Nephron (organoid): ENCODE measurements around the gene RANBP17.

Source experiments
- H3K27ac Mint-ChIP-seq, 3 experiments: 2 replicates each; pipeline ENCODE4 v1.8.0; 2020; ENCODE audit warnings: mixed read lengths in 3 of 3, mild to moderate bottlenecking in 2 of 3, moderate library complexity in 1 of 3
- H3K27me3 Mint-ChIP-seq: 2 replicates; pipeline ENCODE4 v1.8.0; 2021; ENCODE audit warnings: low read depth, mild to moderate bottlenecking, moderate library complexity, mixed read lengths
- H3K36me3 Mint-ChIP-seq: 2 replicates; pipeline ENCODE4 v1.8.0; 2020; ENCODE audit warnings: low read depth, mixed read lengths
- H3K4me1 Mint-ChIP-seq: 2 replicates; pipeline ENCODE4 v1.8.0; 2020; ENCODE audit warnings: mixed read lengths
- H3K4me3 Mint-ChIP-seq, 3 experiments: 2 replicates each; pipeline ENCODE4 v1.8.0; 2020; ENCODE audit warnings: mild to moderate bottlenecking in 3 of 3, mixed read lengths in 3 of 3, moderate library complexity in 2 of 3
- H3K9me3 Mint-ChIP-seq: 2 replicates; pipeline ENCODE4 v1.8.0; 2020; ENCODE audit warnings: mixed read lengths
- CTCF ChIP-seq, 3 experiments: fragments of 200-600 bp; sonication (generic); IDR thresholded peaks; one replicate each; pipeline ENCODE4 v1.5.0; 2021; ENCODE audit warnings: antibody characterized with exemption in 3 of 3; ENCODE audit not compliant: unreplicated experiment in 3 of 3

Gene RANBP17

DNA sequence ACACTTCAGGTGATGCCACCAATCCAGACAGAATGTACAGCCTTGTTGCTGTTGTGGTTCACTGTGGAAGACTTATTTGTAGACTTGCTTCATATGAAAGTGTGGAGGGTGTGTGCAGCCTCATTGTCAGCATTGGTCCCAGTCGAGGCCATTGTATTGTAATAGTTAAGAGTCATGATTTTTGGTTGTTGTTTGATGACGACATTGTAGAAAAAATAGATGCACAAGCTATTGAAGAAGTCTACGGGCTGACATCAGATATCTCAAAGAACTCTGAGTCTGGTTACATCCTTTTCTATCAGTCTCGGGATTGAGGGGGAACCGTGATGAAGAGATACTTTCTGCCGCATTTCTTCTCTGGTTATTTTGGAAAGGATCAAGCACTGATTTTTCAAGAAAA is 390.9 kb downstream of the RANBP17 start:
- no peaks in the 10 kb centered on the region for H3K4me1 Mint-ChIP-seq
- H3K4me3 Mint-ChIP-seq, result no peak overlapping the region
- H3K9me3 Mint-ChIP-seq, result peaks cover 35% of the 10 kb centered on the region
- H3K36me3 Mint-ChIP-seq, result peaks cover 34% of the 10 kb centered on the region
- H3K27me3 Mint-ChIP-seq, result no peaks in the 10 kb centered on the region
- no peak for TF ChIP-seq CTCF (IDR thresholded peaks at IDR 0.05; ENCODE audit: unreplicated experiment in 3 of 3)
- H3K27ac Mint-ChIP-seq, result no peak overlapping the region

DNA sequence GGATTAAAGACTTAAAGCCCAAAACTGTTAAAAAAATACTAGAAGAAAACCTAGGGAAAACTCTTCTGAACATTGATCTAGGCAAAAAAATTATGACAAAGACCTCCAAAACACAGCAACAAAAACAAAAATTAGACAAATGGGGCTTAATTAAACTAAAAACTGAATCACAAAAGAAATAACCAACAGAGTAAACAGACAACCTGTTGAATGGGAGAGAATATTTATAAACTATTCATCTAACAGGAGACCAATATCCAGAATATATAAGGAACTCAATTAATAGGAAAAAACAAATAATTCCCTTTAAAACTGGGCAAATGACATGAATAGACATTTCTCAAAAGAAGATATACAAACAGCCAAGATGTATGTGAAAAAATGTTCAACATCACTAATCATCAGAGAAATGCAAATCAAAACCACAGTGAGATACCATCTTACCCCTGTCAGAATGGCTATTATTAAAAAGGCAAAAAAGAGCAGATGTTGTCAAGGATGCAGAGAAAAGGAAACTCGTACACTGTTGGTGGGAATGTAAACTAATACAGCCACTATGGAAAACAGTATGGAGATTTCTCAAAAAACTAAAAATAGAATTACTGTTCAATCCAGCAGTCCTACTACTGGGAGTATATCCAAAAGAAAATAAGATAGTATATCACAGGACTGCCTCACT is 397.1 kb downstream of the RANBP17 start:
- no peak for TF ChIP-seq CTCF (IDR thresholded peaks at IDR 0.05; ENCODE audit: unreplicated experiment in 3 of 3)
- Mint-ChIP-seq H3K4me3 (no peak overlapping the region), H3K27ac (no peak overlapping the region), H3K36me3 (no peaks in the 10 kb centered on the region), H3K9me3 (no peaks in the 10 kb centered on the region), H3K27me3 (peaks cover 1% of the 10 kb centered on the region), H3K4me1 (no peaks in the 10 kb centered on the region)

DNA sequence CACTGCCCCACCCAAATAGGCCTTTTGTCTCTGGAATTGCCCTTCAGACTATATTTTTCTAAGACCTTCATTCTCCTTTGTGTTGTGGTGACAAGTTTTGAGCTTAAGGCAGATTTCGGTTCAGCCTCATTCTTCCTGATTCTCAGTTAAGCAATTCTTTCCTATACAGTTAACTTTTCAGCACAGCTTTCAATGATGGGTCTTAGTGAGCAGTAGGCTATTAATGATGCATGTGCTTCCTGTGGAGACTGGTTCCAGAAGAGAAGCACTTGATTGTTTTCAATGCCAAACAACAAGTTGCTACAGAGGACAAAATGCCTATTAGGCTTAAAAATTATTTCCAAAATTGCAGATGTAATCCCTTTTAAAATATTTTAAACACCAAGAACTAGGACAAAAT is 399.5 kb downstream of the RANBP17 start:
- no peaks in the 10 kb centered on the region for H3K4me1 Mint-ChIP-seq

GRCh38 chr5:171261904-171262303 is 400.1 kb downstream of the RANBP17 start:
- TF ChIP-seq CTCF (IDR thresholded peaks at IDR 0.05; ENCODE audit: unreplicated experiment in 3 of 3), result no peak
- peaks cover 4% of the 10 kb centered on the region for H3K27me3 Mint-ChIP-seq
- no peaks in the 10 kb centered on the region for H3K36me3 Mint-ChIP-seq
- H3K27ac Mint-ChIP-seq, result no peak overlapping the region
- H3K4me3 Mint-ChIP-seq, result no peak overlapping the region
- H3K4me1 Mint-ChIP-seq, result no peaks in the 10 kb centered on the region
- no peaks in the 10 kb centered on the region for H3K9me3 Mint-ChIP-seq

More for the DNA sequence above, 399.5 kb downstream of the RANBP17 start:
- H3K9me3 Mint-ChIP-seq, result no peaks in the 10 kb centered on the region
- TF ChIP-seq CTCF (IDR thresholded peaks at IDR 0.05; ENCODE audit: unreplicated experiment in 3 of 3), result no peak
- no peak overlapping the region for H3K4me3 Mint-ChIP-seq
- peaks cover 4% of the 10 kb centered on the region for H3K27me3 Mint-ChIP-seq
- H3K36me3 Mint-ChIP-seq, result no peaks in the 10 kb centered on the region
- H3K27ac Mint-ChIP-seq, result no peak overlapping the region

- no peak overlapping the region for H3K27ac Mint-ChIP-seq
- TF ChIP-seq CTCF (IDR thresholded peaks at IDR 0.05; ENCODE audit: unreplicated experiment in 3 of 3), result no peak
- no peaks in the 10 kb centered on the region for H3K4me1 Mint-ChIP-seq
- H3K36me3 Mint-ChIP-seq, result no peaks in the 10 kb centered on the region
- H3K9me3 Mint-ChIP-seq, result no peaks in the 10 kb centered on the region
- peaks cover 4% of the 10 kb centered on the region for H3K27me3 Mint-ChIP-seq
- H3K4me3 Mint-ChIP-seq, result no peak overlapping the region
Measured at GRCh38 chr5:171263181-171263580, 401.4 kb downstream of the RANBP17 start.

GRCh38 chr5:171264843-171265242 is 403.0 kb downstream of the RANBP17 start:
- Mint-ChIP-seq H3K9me3 (no peaks in the 10 kb centered on the region), H3K4me3 (no peak overlapping the region), H3K4me1 (no peaks in the 10 kb centered on the region), H3K36me3 (no peaks in the 10 kb centered on the region), H3K27me3 (peaks cover 4% of the 10 kb centered on the region), H3K27ac (no peak overlapping the region)
- TF ChIP-seq CTCF (IDR thresholded peaks at IDR 0.05; ENCODE audit: unreplicated experiment in 3 of 3), result no peak
